ENCODE results near the gene PSTPIP2. TPM values are rescaled to one million over a fixed set of nuclear protein-coding genes. Genes with fewer than 3 reads are reported as not detected.

Gene PSTPIP2
- total and polyA plus RNA-seq, 2 of the 4 experiments (the other 2 are of a cell fraction), result 10.4 to 12.4 TPM

DNA sequence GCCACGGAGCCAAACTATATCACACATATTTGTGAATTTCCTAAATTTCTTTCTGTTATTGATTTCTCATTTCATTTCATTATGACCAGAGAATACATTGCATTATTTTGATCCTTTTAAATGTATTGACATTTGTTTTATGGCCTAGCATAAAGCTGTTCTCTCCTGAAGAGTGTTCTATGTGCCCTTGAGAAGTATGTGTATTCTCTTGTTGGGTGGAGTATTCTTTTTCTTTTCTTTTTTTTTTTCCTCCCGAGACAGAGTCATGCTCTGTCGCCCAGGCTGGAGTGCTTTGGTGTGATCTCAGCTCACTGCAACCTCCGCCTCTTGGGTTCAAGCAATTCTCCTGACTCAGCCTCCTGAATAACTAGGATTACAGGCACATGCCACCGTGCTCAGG is 37.3 kb upstream of the PSTPIP2 start:
- H3K14ac ChIP-seq (replicated peaks; ENCODE audit: low read depth, low read length), result no peak overlapping the region
- no peak overlapping the region for H3K4ac ChIP-seq (ENCODE audit: low read depth, low read length)
- H4K91ac ChIP-seq (ENCODE audit: insufficient read depth, low read depth, low read length), result no peak overlapping the region
- no peaks in the 10 kb centered on the region for H3K27me3 ChIP-seq (ENCODE audit: control insufficient read depth, insufficient read depth, low read length)
- dilution Hi-C loops (cut with HindIII; ENCODE audit: low sequenced_read_pairs, unreplicated experiment) (no loop called here), in situ Hi-C loops (cut with MboI; ENCODE audit: low sequenced_read_pairs) (no loop called here), intact Hi-C loops (cut with micrococcal nuclease) (no loop called here)
- no peak overlapping the region for H3K4me2 ChIP-seq (ENCODE audit: low read depth, low read length)
- no peak overlapping the region for H2AK9ac ChIP-seq (replicated peaks; ENCODE audit: low read depth, low read length, poor library complexity)
- peaks cover 6% of the 10 kb centered on the region for H3K36me3 ChIP-seq (ENCODE audit: control insufficient read depth, insufficient read depth, low read length)
- H4K5ac ChIP-seq (ENCODE audit: low read depth, low read length), result no peak overlapping the region
- H2BK20ac ChIP-seq (ENCODE audit: low read depth, low read length), result no peak overlapping the region
- no peak overlapping the region for H2BK15ac ChIP-seq (ENCODE audit: low read depth, low read length)
- H2AK5ac ChIP-seq (ENCODE audit: low read depth, low read length), result no peak overlapping the region
- no peak overlapping the region for H4K8ac ChIP-seq (ENCODE audit: low read depth in 2 of 2, low read length in 2 of 2)
- ATAC-seq (ENCODE audit: low read depth) (no peak), DNase-seq (no peak)
- H4K20me1 ChIP-seq (ENCODE audit: insufficient read depth, low read length), result no peaks in the 10 kb centered on the region
- peaks cover 15% of the 10 kb centered on the region in 2 experiments for H3K79me1 ChIP-seq (ENCODE audit: low read depth in 1 of 2, low read length in 2 of 2)
- H3K27ac ChIP-seq (ENCODE audit: insufficient read depth, low read length), result no peak overlapping the region
- WGBS, 2 experiments (ENCODE audit: extremely low coverage in 2 of 2, insufficient read length in 1 of 2), result 100% methylated on average over 2 of the region's 5 CpGs; no CpG with 5 or more reads in 1 of the 2 experiments
- H3K56ac ChIP-seq (ENCODE audit: extremely low read depth, insufficient read depth, low read length), result no peak overlapping the region
- TF ChIP-seq ELK1 (IDR thresholded peaks at IDR 0.05; ENCODE audit: borderline replicate concordance, low read depth, low read length) (no peak), SMC3 (IDR thresholded peaks at IDR 0.05; ENCODE audit: low read depth, low read length) (no peak), RAD21 (IDR thresholded peaks at IDR 0.05; ENCODE audit: low read length) (no peak), RFX5 (IDR thresholded peaks at IDR 0.05; ENCODE audit: low read depth, low read length) (no peak), MAZ (IDR thresholded peaks at IDR 0.05; ENCODE audit: borderline replicate concordance, low read depth, low read length) (no peak), FOS (IDR thresholded peaks at IDR 0.05; ENCODE audit: low read depth, low read length) (no peak), BHLHE40 (IDR thresholded peaks at IDR 0.05; ENCODE audit: low read depth, low read length) (no peak), MXI1 (IDR thresholded peaks at IDR 0.05; ENCODE audit: borderline replicate concordance, low read depth, low read length) (no peak), RCOR1 (IDR thresholded peaks at IDR 0.05; ENCODE audit: insufficient replicate concordance, low read length) (no peak), MAFK (IDR thresholded peaks at IDR 0.05; ENCODE audit: low read depth, low read length) (no peak), POLR2A (IDR thresholded peaks at IDR 0.05; ENCODE audit: low read depth, low read length) (no peak), CEBPB (IDR thresholded peaks at IDR 0.05; ENCODE audit: low read depth, low read length) (no peak), NFE2L2 (IDR thresholded peaks at IDR 0.05; ENCODE audit: low read depth, low read length) (no peak), CTCF (conservative IDR thresholded peaks at IDR 0.05; ENCODE audit: low read depth, low read length) (no peak)
- TF ChIP-seq, protein P1, sequence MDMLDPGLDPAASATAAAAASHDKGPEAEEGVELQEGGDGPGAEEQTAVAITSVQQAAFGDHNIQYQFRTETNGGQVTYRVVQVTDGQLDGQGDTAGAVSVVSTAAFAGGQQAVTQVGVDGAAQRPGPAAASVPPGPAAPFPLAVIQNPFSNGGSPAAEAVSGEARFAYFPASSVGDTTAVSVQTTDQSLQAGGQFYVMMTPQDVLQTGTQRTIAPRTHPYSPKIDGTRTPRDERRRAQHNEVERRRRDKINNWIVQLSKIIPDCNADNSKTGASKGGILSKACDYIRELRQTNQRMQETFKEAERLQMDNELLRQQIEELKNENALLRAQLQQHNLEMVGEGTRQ (IDR thresholded peaks at IDR 0.05; ENCODE audit: low read depth, low read length), result no peak
- H3K9me1 ChIP-seq (ENCODE audit: insufficient read depth, low read length), result peaks cover 4% of the 10 kb centered on the region; the same call in 1 of the 2 replicates
- ChIA-PET CTCF (no interaction called here), POLR2A (ENCODE audit: unreplicated experiment) (no interaction called here)
- no TSS peak for BruUV-seq (replicated peaks)
- H2AFZ ChIP-seq (replicated peaks; ENCODE audit: low read length, poor library complexity), result no peak overlapping the region
- no peaks in the 10 kb centered on the region; the same call in 1 of the 2 replicates for H3K4me1 ChIP-seq (ENCODE audit: control insufficient read depth, insufficient read depth, low read length)
- H3K23ac ChIP-seq (ENCODE audit: low read depth, low read length), result no peak overlapping the region
- no peak overlapping the region for H3K4me3 ChIP-seq (ENCODE audit: insufficient read depth, low read depth, low read length)
- no peak overlapping the region for H3K9ac ChIP-seq (ENCODE audit: low read depth, low read length)
- no peak overlapping the region for H3K18ac ChIP-seq (ENCODE audit: low read depth, low read length)
- no peak overlapping the region for H2BK120ac ChIP-seq (ENCODE audit: low read depth, low read length)
- no peak overlapping the region for H2BK5ac ChIP-seq (ENCODE audit: low read depth, low read length, poor library complexity, severe bottlenecking)
- H3K9me3 ChIP-seq (ENCODE audit: control insufficient read depth, insufficient read depth, low read length), result no peaks in the 10 kb centered on the region

Measured in IMR-90 (cell line).